Immature natural killer cell (primary cell): Measurements from ENCODE around the gene SEMA3E. TPM values are rescaled to one million over a fixed set of nuclear protein-coding genes. Genes with fewer than 3 reads are reported as not detected.
"Not testable (repeated sequence)": the region's sequence is repeated elsewhere in the genome, so short reads cannot be mapped to it uniquely, and the experiment has no call there.

Source experiments
- DNase-seq, 3 donors: peaks; one replicate each; pipeline ENCODE4 v3.0.0; 2022; ENCODE audit warnings: mixed read lengths in 1 of 3
- H3K27ac Mint-ChIP-seq, 6 donors: one replicate each; pipeline ENCODE4 v1.8.0; 2020; ENCODE audit warnings: mixed read lengths in 6 of 6, mild to moderate bottlenecking in 5 of 6, inconsistent platforms in 4 of 6, moderate library complexity in 3 of 6
- H3K27me3 Mint-ChIP-seq, 3 donors: one replicate each; pipeline ENCODE4 v1.8.0; 2020 to 2021; ENCODE audit warnings: low read depth in 3 of 3, mild to moderate bottlenecking in 3 of 3, mixed read lengths in 3 of 3, moderate library complexity in 3 of 3, inconsistent platforms in 1 of 3
- H3K36me3 Mint-ChIP-seq, 3 donors: one replicate each; pipeline ENCODE4 v1.8.0; 2020; ENCODE audit warnings: mixed read lengths in 3 of 3, inconsistent platforms in 2 of 3, mild to moderate bottlenecking in 2 of 3
- H3K4me1 Mint-ChIP-seq, 2 donors: one replicate each; pipeline ENCODE4 v1.8.0; 2020; ENCODE audit warnings: inconsistent platforms in 2 of 2, mild to moderate bottlenecking in 2 of 2, mixed read lengths in 2 of 2, moderate library complexity in 1 of 2
- H3K4me3 Mint-ChIP-seq, 5 donors: one replicate each; pipeline ENCODE4 v1.8.0; 2020; ENCODE audit warnings: mild to moderate bottlenecking in 5 of 5, mixed read lengths in 5 of 5, inconsistent platforms in 3 of 5, moderate library complexity in 3 of 5
- H3K9me3 Mint-ChIP-seq, 6 donors: one replicate each; pipeline ENCODE4 v1.8.0; 2020; ENCODE audit warnings: mild to moderate bottlenecking in 6 of 6, mixed read lengths in 6 of 6, inconsistent platforms in 4 of 6, moderate library complexity in 3 of 6
- polyA plus RNA-seq, 3 donors: library from polyadenylated mRNA; unstranded; fragments of 300-500 nt; fragmentation: Illumina TruSeq; gene quantifications; one replicate each; pipeline ENCODE4 v1.2.3, GENCODE V29; 2021

The SEMA3E gene
- polyA plus RNA-seq, 3 donors from 2014 or later, result not detected

- DNase-seq, H3K4me3 Mint-ChIP-seq, H3K27ac Mint-ChIP-seq, H3K4me1 Mint-ChIP-seq, H3K36me3 Mint-ChIP-seq, H3K27me3 Mint-ChIP-seq: not testable (repeated sequence)
- peaks cover 3 to 41% (median 16%) of the 10 kb centered on the region in 6 donors for H3K9me3 Mint-ChIP-seq
These were observed 189.6 kb downstream of the SEMA3E start for GRCh38 chr7:83459101-83459929.

GRCh38 chr7:83457022-83457892 lies 191.7 kb downstream of the SEMA3E start:
- H3K9me3 Mint-ChIP-seq, result peaks cover 5 to 50% (median 17%) of the 10 kb centered on the region in 6 donors
- no peaks in the 10 kb centered on the region for H3K4me1 Mint-ChIP-seq
- no peak overlapping the region for H3K4me3 Mint-ChIP-seq
- H3K36me3 Mint-ChIP-seq, result peaks cover 0 to 3% (median 0%) of the 10 kb centered on the region in 3 donors
- H3K27me3 Mint-ChIP-seq, result peaks cover 0 to 5% (median 0%) of the 10 kb centered on the region in 3 donors
- H3K27ac Mint-ChIP-seq, result no peak overlapping the region
- no peak for DNase-seq

- no peak overlapping the region for H3K4me3 Mint-ChIP-seq
- no peak overlapping the region for H3K27ac Mint-ChIP-seq
- peaks cover 0 to 6% (median 0%) of the 10 kb centered on the region in 3 donors for H3K27me3 Mint-ChIP-seq
- DNase-seq, result no peak
- H3K36me3 Mint-ChIP-seq, result peaks cover 0 to 3% (median 0%) of the 10 kb centered on the region in 3 donors
- peaks cover 5 to 57% (median 17%) of the 10 kb centered on the region in 6 donors for H3K9me3 Mint-ChIP-seq
- no peaks in the 10 kb centered on the region for H3K4me1 Mint-ChIP-seq
These were observed 192.5 kb downstream of the SEMA3E start for GRCh38 chr7:83456413-83456812.

- peaks cover 0 to 3% (median 0%) of the 10 kb centered on the region in 3 donors for H3K36me3 Mint-ChIP-seq
- peaks cover 0 to 3% (median 0%) of the 10 kb centered on the region in 3 donors for H3K27me3 Mint-ChIP-seq
- H3K4me3 Mint-ChIP-seq, result no peak overlapping the region
- H3K27ac Mint-ChIP-seq, result no peak overlapping the region
- DNase-seq, result no peak
- peaks cover 5 to 50% (median 14%) of the 10 kb centered on the region in 6 donors for H3K9me3 Mint-ChIP-seq
- H3K4me1 Mint-ChIP-seq, result no peaks in the 10 kb centered on the region
These were observed 193.3 kb downstream of the SEMA3E start for GRCh38 chr7:83455612-83456011.

GRCh38 chr7:83452256-83452655 lies 196.7 kb downstream of the SEMA3E start:
- H3K9me3 Mint-ChIP-seq, result peaks cover 3 to 56% (median 14%) of the 10 kb centered on the region in 6 donors
- no peaks in the 10 kb centered on the region for H3K36me3 Mint-ChIP-seq
- H3K4me1 Mint-ChIP-seq, result no peaks in the 10 kb centered on the region
- H3K27me3 Mint-ChIP-seq, result peaks cover 0 to 3% (median 0%) of the 10 kb centered on the region in 3 donors
- H3K27ac Mint-ChIP-seq, result no peak overlapping the region
- DNase-seq, result no peak
- H3K4me3 Mint-ChIP-seq, result no peak overlapping the region

- Mint-ChIP-seq H3K27ac (no peak overlapping the region), H3K27me3 (peaks cover 0 to 3% (median 0%) of the 10 kb centered on the region in 3 donors), H3K4me1 (no peaks in the 10 kb centered on the region), H3K9me3 (peaks cover 3 to 58% (median 17%) of the 10 kb centered on the region in 6 donors), H3K36me3 (no peaks in the 10 kb centered on the region), H3K4me3 (no peak overlapping the region)
- no peak for DNase-seq
These were observed 197.4 kb downstream of the SEMA3E start for GRCh38 chr7:83451501-83452045.

GRCh38 chr7:83449781-83450180 lies 199.2 kb downstream of the SEMA3E start:
- Mint-ChIP-seq H3K27me3 (peaks cover 0 to 6% (median 0%) of the 10 kb centered on the region in 3 donors), H3K4me3 (no peak overlapping the region), H3K27ac (no peak overlapping the region), H3K9me3 (peaks cover 4 to 62% (median 24%) of the 10 kb centered on the region in 6 donors), H3K36me3 (no peaks in the 10 kb centered on the region), H3K4me1 (no peaks in the 10 kb centered on the region)
- DNase-seq, result no peak

GRCh38 chr7:83447681-83448080 lies 201.3 kb downstream of the SEMA3E start:
- Mint-ChIP-seq H3K27ac (no peak overlapping the region), H3K4me1 (no peaks in the 10 kb centered on the region), H3K36me3 (peaks cover 0 to 4% (median 0%) of the 10 kb centered on the region in 3 donors), H3K4me3 (no peak overlapping the region), H3K27me3 (peaks cover 0 to 7% (median 3%) of the 10 kb centered on the region in 3 donors), H3K9me3 (peaks cover 4 to 65% (median 32%) of the 10 kb centered on the region in 6 donors)
- DNase-seq, result no peak

- DNase-seq, result no peak
- Mint-ChIP-seq H3K4me1 (no peaks in the 10 kb centered on the region), H3K36me3 (peaks cover 0 to 4% (median 0%) of the 10 kb centered on the region in 3 donors)
These were observed 202.8 kb downstream of the SEMA3E start for GRCh38 chr7:83446102-83446669.

GRCh38 chr7:83442911-83443310 lies 206.0 kb downstream of the SEMA3E start:
- Mint-ChIP-seq H3K27ac (no peak overlapping the region), H3K4me3 (no peak overlapping the region), H3K36me3 (peaks cover 0 to 4% (median 0%) of the 10 kb centered on the region in 3 donors), H3K4me1 (no peaks in the 10 kb centered on the region), H3K27me3 (peaks cover 0 to 7% (median 4%) of the 10 kb centered on the region in 3 donors), H3K9me3 (peaks cover 4 to 53% (median 30%) of the 10 kb centered on the region in 6 donors)
- DNase-seq, result no peak

More at GRCh38 chr7:83446102-83446669, 202.8 kb downstream of the SEMA3E start:
- Mint-ChIP-seq H3K4me3 (no peak overlapping the region), H3K27ac (no peak overlapping the region), H3K9me3 (peaks cover 4 to 67% (median 34%) of the 10 kb centered on the region in 6 donors), H3K27me3 (peaks cover 0 to 4% (median 3%) of the 10 kb centered on the region in 3 donors)

- DNase-seq, result no peak
- Mint-ChIP-seq H3K27me3 (peaks cover 0 to 6% (median 0%) of the 10 kb centered on the region in 3 donors), H3K27ac (no peak overlapping the region), H3K9me3 (peaks cover 5 to 39% (median 18%) of the 10 kb centered on the region in 6 donors), H3K4me1 (no peaks in the 10 kb centered on the region), H3K36me3 (no peaks in the 10 kb centered on the region), H3K4me3 (no peak overlapping the region)
These were observed 209.9 kb downstream of the SEMA3E start for GRCh38 chr7:83439026-83439425.

- H3K27ac Mint-ChIP-seq, H3K27me3 Mint-ChIP-seq, H3K36me3 Mint-ChIP-seq, H3K4me1 Mint-ChIP-seq, H3K4me3 Mint-ChIP-seq, DNase-seq: not testable (repeated sequence)
- peaks cover under 1 to 38% (median 7%) of the 10 kb centered on the region in 6 donors for H3K9me3 Mint-ChIP-seq
These were observed 218.7 kb downstream of the SEMA3E start for GRCh38 chr7:83430289-83430688.

GRCh38 chr7:83429493-83429892 lies 219.4 kb downstream of the SEMA3E start:
- H3K36me3 Mint-ChIP-seq, result no peaks in the 10 kb centered on the region
- no peak overlapping the region for H3K4me3 Mint-ChIP-seq
- H3K27me3 Mint-ChIP-seq, result no peaks in the 10 kb centered on the region
- no peak overlapping the region for H3K27ac Mint-ChIP-seq
- peaks cover 3 to 39% (median 10%) of the 10 kb centered on the region in 6 donors for H3K9me3 Mint-ChIP-seq
- H3K4me1 Mint-ChIP-seq, result no peaks in the 10 kb centered on the region
- DNase-seq, result no peak
